H9 (cell line): Measurements from ENCODE around the gene TMEM273. TPM values are rescaled to one million over a fixed set of nuclear protein-coding genes. Genes with fewer than 3 reads are reported as not detected.

Source experiments
- DNase-seq: peaks from one replicate; pipeline ENCODE4 v3.0.0-alpha.2; 2017
- H2AFZ ChIP-seq: one replicate; pipeline ENCODE4 v1.6.1; 2013; ENCODE audit warnings: mild to moderate bottlenecking, low read length, control low read depth, moderate library complexity
- H2AK5ac ChIP-seq: 2 replicates; pipeline ENCODE4 v1.6.1; 2013; ENCODE audit warnings: low read length, control low read depth, mixed read lengths; ENCODE audit not compliant: insufficient read length
- H2BK120ac ChIP-seq: one replicate; pipeline ENCODE4 v1.6.1; 2013; ENCODE audit warnings: low read depth, mild to moderate bottlenecking, low read length, control low read depth, inconsistent platforms; ENCODE audit not compliant: poor library complexity, severe bottlenecking
- H2BK12ac ChIP-seq: 2 replicates; pipeline ENCODE4 v1.6.1; 2013; ENCODE audit warnings: low read length, control low read depth, mixed read lengths, low read depth; ENCODE audit not compliant: insufficient read length
- H2BK15ac ChIP-seq: 2 replicates; pipeline ENCODE4 v1.6.1; 2013; ENCODE audit warnings: low read depth, low read length, control low read depth
- H2BK20ac ChIP-seq: one replicate; pipeline ENCODE4 v1.6.1; 2013; ENCODE audit warnings: low read depth, mild to moderate bottlenecking, low read length, control low read depth, inconsistent platforms; ENCODE audit not compliant: poor library complexity, severe bottlenecking
- H2BK5ac ChIP-seq: 2 replicates; pipeline ENCODE4 v1.6.1; 2013; ENCODE audit warnings: low read length, control low read depth, mixed read lengths; ENCODE audit not compliant: insufficient read length
- H3K14ac ChIP-seq: 2 replicates; pipeline ENCODE4 v1.6.1; 2013; ENCODE audit warnings: low read length, control low read depth; ENCODE audit not compliant: insufficient read depth
- H3K18ac ChIP-seq: 2 replicates; pipeline ENCODE4 v1.6.1; 2013; ENCODE audit warnings: low read depth, mild to moderate bottlenecking, mixed read lengths, low read length, control low read depth; ENCODE audit not compliant: insufficient read length
- H3K23ac ChIP-seq: 2 replicates; pipeline ENCODE4 v1.6.1; 2013; ENCODE audit warnings: low read length, control low read depth, mixed read lengths, low read depth; ENCODE audit not compliant: insufficient read length
- H3K23me2 ChIP-seq: 2 replicates; pipeline ENCODE4 v1.6.1; 2013; ENCODE audit warnings: low read depth, mild to moderate bottlenecking, mixed read lengths, low read length, control low read depth; ENCODE audit not compliant: insufficient read length, poor library complexity, severe bottlenecking
- H3K27ac ChIP-seq: 2 replicates; pipeline ENCODE4 v1.5.1; 2013; ENCODE audit warnings: low read length, control low read depth, mixed read lengths, low read depth; ENCODE audit not compliant: insufficient read length
- H3K27me3 ChIP-seq: 2 replicates; pipeline ENCODE4 v1.6.1; 2013; ENCODE audit warnings: low read length, control low read depth, inconsistent platforms; ENCODE audit not compliant: insufficient read depth
- H3K4ac ChIP-seq: 2 replicates; pipeline ENCODE4 v1.6.1; 2013; ENCODE audit warnings: low read depth, mild to moderate bottlenecking, control low read depth, inconsistent platforms, low read length, moderate library complexity
- H3K4me1 ChIP-seq: 2 replicates; pipeline ENCODE4 v1.6.1; 2013; ENCODE audit warnings: low read length, control low read depth, inconsistent platforms; ENCODE audit not compliant: insufficient read depth
- H3K4me2 ChIP-seq: 2 replicates; pipeline ENCODE4 v1.6.1; 2013; ENCODE audit warnings: low read length, control low read depth, mixed read lengths; ENCODE audit not compliant: insufficient read length, insufficient read depth
- H3K56ac ChIP-seq: 2 replicates; pipeline ENCODE4 v1.6.1; 2013; ENCODE audit warnings: low read depth, mild to moderate bottlenecking, mixed read lengths, low read length, control low read depth; ENCODE audit not compliant: insufficient read length
- H3K79me1 ChIP-seq: 2 replicates; pipeline ENCODE4 v1.6.1; 2013; ENCODE audit warnings: low read depth, mild to moderate bottlenecking, moderate library complexity, low read length, control low read depth, inconsistent platforms; ENCODE audit not compliant: insufficient read depth, poor library complexity, severe bottlenecking
- H3K79me2 ChIP-seq: 2 replicates; pipeline ENCODE4 v1.6.1; 2013; ENCODE audit warnings: low read length, control low read depth, inconsistent platforms; ENCODE audit not compliant: insufficient read depth
- H3K9ac ChIP-seq: 2 replicates; pipeline ENCODE4 v1.6.1; 2013; ENCODE audit warnings: low read length, control low read depth, mixed read lengths; ENCODE audit not compliant: insufficient read length; ENCODE audit errors: extremely low read depth
- H3K9me3 ChIP-seq: one replicate; pipeline ENCODE4 v1.6.1; 2013; ENCODE audit warnings: low read depth, low read length, inconsistent platforms; ENCODE audit not compliant: control insufficient read depth
- H3T11ph ChIP-seq: one replicate; pipeline ENCODE4 v1.6.1; 2013; ENCODE audit warnings: mild to moderate bottlenecking, low read length, control low read depth, inconsistent platforms
- H4K20me1 ChIP-seq: one replicate; pipeline ENCODE4 v1.6.1; 2013; ENCODE audit not compliant: control insufficient read depth, insufficient read length, insufficient read depth
- H4K5ac ChIP-seq: 2 replicates; pipeline ENCODE4 v1.6.1; 2013; ENCODE audit warnings: low read depth, mild to moderate bottlenecking, mixed read lengths, low read length, control low read depth; ENCODE audit not compliant: insufficient read length
- H4K8ac ChIP-seq: replicated peaks from 2 replicates; pipeline ENCODE4 v1.6.1; 2013; ENCODE audit warnings: low read length, control low read depth, mixed read lengths, low read depth; ENCODE audit not compliant: insufficient read length
- H4K91ac ChIP-seq: 2 replicates; pipeline ENCODE4 v1.6.1; 2013; ENCODE audit warnings: low read depth, mild to moderate bottlenecking, moderate library complexity, mixed read lengths, low read length, control low read depth; ENCODE audit not compliant: insufficient read length
- H3K27ac Mint-ChIP-seq, 3 experiments: 2 replicates in 2 of 3; 3 replicates in 1 of 3; pipeline ENCODE4 v1.8.0; 2020 to 2021; ENCODE audit warnings: mixed read lengths in 3 of 3, mild to moderate bottlenecking in 1 of 3, moderate library complexity in 1 of 3
- H3K27me3 Mint-ChIP-seq: 2 replicates; pipeline ENCODE4 v1.8.0; 2021; ENCODE audit warnings: low read depth, mild to moderate bottlenecking, moderate library complexity, mixed read lengths
- H3K36me3 Mint-ChIP-seq, 3 experiments: 2 replicates in 2 of 3; 3 replicates in 1 of 3; pipeline ENCODE4 v1.8.0; 2020 to 2021; ENCODE audit warnings: low read depth in 3 of 3, mixed read lengths in 3 of 3; ENCODE audit not compliant: insufficient read depth in 1 of 3
- H3K4me1 Mint-ChIP-seq, 2 experiments: 2 replicates each; pipeline ENCODE4 v1.8.0; 2020; ENCODE audit warnings: mixed read lengths in 2 of 2
- H3K4me3 Mint-ChIP-seq, 2 experiments: 2 replicates in 1 of 2; 3 replicates in 1 of 2; pipeline ENCODE4 v1.8.0; 2020 to 2021; ENCODE audit warnings: mild to moderate bottlenecking in 2 of 2, mixed read lengths in 2 of 2, moderate library complexity in 1 of 2
- H3K9me3 Mint-ChIP-seq, 2 experiments: 2 replicates in 1 of 2; 3 replicates in 1 of 2; pipeline ENCODE4 v1.8.0; 2020; ENCODE audit warnings: mild to moderate bottlenecking in 2 of 2, mixed read lengths in 2 of 2, moderate library complexity in 1 of 2
- CTCF ChIP-seq: fragments of 200-600 bp; sonication (generic); conservative IDR thresholded peaks from 3 replicates; pipeline ENCODE4 v1.8.0; 2021; ENCODE audit warnings: antibody characterized with exemption, mild to moderate bottlenecking
- WGBS: extraction: QIAGEN DNeasy Blood & Tissue Kit; methylation state at CpG from one replicate; pipeline ENCODE4 v1.1.7; 2013; ENCODE audit warnings: missing lambda C conversion rate, low lambda C conversion rate, mixed read lengths; ENCODE audit not compliant: insufficient read length; ENCODE audit errors: extremely low coverage; 5-methylcytosine and 5-hydroxymethylcytosine counted together
- total RNA-seq: library from RNA; stranded (reverse); gene quantifications from 2 replicates; pipeline ENCODE4 v1.2.1, GENCODE V29; 2021

TMEM273 gene
- total RNA-seq, 1 experiment from 2014 or later: not detected

DNA sequence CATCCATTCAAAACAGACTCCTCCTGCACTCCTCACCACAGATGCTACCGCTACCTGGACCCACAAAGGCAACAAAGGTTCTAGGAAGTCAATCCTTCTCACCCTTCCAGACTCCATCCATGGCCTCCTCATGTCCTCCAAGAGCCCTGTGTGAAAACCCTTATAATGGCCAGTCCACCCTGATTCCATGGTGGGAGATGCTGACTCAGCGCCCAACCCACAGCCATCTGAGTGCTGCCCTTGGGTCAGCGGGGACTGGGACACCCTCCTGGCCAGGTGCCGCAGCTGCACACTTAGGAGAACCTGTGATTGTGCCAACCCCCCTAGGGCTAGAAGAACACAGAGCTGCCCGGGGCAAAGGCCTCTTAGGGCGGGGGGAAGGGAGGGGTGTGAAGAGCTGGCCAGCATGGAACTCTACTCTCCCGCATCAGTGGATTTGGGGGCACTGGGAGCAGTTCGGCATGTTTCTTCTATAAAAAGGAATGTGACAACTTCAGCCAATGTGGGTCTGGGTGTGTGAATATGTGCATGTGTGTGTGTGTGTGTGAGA lies 25.4 kb downstream of the TMEM273 start:
- Histone ChIP-seq H2BK15ac (no peak overlapping the region), H3K18ac (no peak overlapping the region), H2BK12ac (no peak overlapping the region), H3K79me1 (no peaks in the 10 kb centered on the region), H4K20me1 (no peaks in the 10 kb centered on the region), H3T11ph (no peak overlapping the region), H4K91ac (no peak overlapping the region), H3K79me2 (no peaks in the 10 kb centered on the region), H3K9me3 (no peaks in the 10 kb centered on the region), H3K4ac (no peak overlapping the region), H3K4me1 (no peaks in the 10 kb centered on the region), H2AK5ac (no peak overlapping the region), H3K23ac (no peak overlapping the region), H3K23me2 (no peaks in the 10 kb centered on the region), H2BK20ac (no peak overlapping the region), H3K27me3 (no peaks in the 10 kb centered on the region), H3K4me2 (no peak overlapping the region), H2BK120ac (no peak overlapping the region), H2AFZ (no peak overlapping the region), H4K8ac (no peak overlapping the region), H3K56ac (no peak overlapping the region), H3K27ac (no peak overlapping the region), H2BK5ac (no peak overlapping the region), H3K14ac (no peak overlapping the region), H4K5ac (no peak overlapping the region), H3K9ac (no peak overlapping the region)
- Mint-ChIP-seq H3K9me3 (peaks cover 0 to 6% of the 10 kb centered on the region in 2 experiments; a peak in 1 of 5 replicates), H3K27me3 (peaks cover 7% of the 10 kb centered on the region; the same call in 1 of the 2 replicates), H3K4me3 (no peak overlapping the region), H3K36me3 (peaks cover 0 to 5% (median 1%) of the 10 kb centered on the region in 3 experiments; a peak in 3 of 7 replicates), H3K4me1 (peaks cover 27 to 37% of the 10 kb centered on the region in 2 experiments), H3K27ac (no peak overlapping the region; a peak in 1 of 7 replicates)
- DNase-seq: no peak
- TF ChIP-seq CTCF: no peak
- no CpG with 5 or more reads among the region's 8 CpGs for WGBS
